Sigmoid colon (tissue), 4 donors: ENCODE data around the gene TIAM1.

Experiments
- CTCF ChIP-seq, 4 experiments: fragments of 450-650 bp in 3 of 4; fragments of 200-600 bp in 1 of 4; IDR thresholded peaks; one replicate each; pipeline ENCODE4 v1.5.1; 2016 to 2019; ENCODE audit warnings: antibody characterized with exemption in 4 of 4, mild to moderate bottlenecking in 3 of 4, moderate library complexity in 2 of 4
- EP300 ChIP-seq, 4 donors: sonication (generic); formaldehyde crosslinking; IDR thresholded peaks; one replicate each; pipeline ENCODE4 v1.6.1; 2017; ENCODE audit warnings: antibody characterized with exemption in 4 of 4

- TF ChIP-seq CTCF (IDR thresholded peaks at IDR 0.05) (no peak), EP300 (IDR thresholded peaks at IDR 0.05) (no peak)
Observed at GRCh38 chr21:31382060-31382459, 38.0 kb upstream of the TIAM1 start.
